Neuronal stem cell (in vitro differentiated cells): ENCODE measurements around the gene SQSTM1.
"Not testable (repeated sequence)": the region's sequence is repeated elsewhere in the genome, so short reads cannot be mapped to it uniquely, and the experiment has no call there.

Source experiments
- DNase-seq: peaks from one replicate; pipeline ENCODE4 v3.0.0-alpha.2; 2013; ENCODE audit warnings: low spot score
- H2AFZ ChIP-seq: one replicate; pipeline ENCODE4 v1.6.1; 2013; ENCODE audit warnings: mild to moderate bottlenecking, low read length, inconsistent platforms
- H2AK5ac ChIP-seq: 2 replicates; pipeline ENCODE4 v1.6.1; 2013; ENCODE audit warnings: low read depth, mild to moderate bottlenecking, inconsistent platforms, low read length, moderate library complexity, mixed read lengths
- H2BK120ac ChIP-seq: 2 replicates; pipeline ENCODE4 v1.6.1; 2013; ENCODE audit warnings: low read depth, mild to moderate bottlenecking, inconsistent platforms, low read length, moderate library complexity, mixed read lengths
- H2BK12ac ChIP-seq: one replicate; pipeline ENCODE4 v1.6.1; 2013; ENCODE audit warnings: low read length, inconsistent platforms
- H2BK15ac ChIP-seq: 2 replicates; pipeline ENCODE4 v1.6.1; 2013; ENCODE audit warnings: mild to moderate bottlenecking, low read length, inconsistent platforms, mixed read lengths
- H2BK5ac ChIP-seq: one replicate; pipeline ENCODE4 v1.6.1; 2013; ENCODE audit warnings: inconsistent platforms, mild to moderate bottlenecking, low read length, moderate library complexity
- H3K14ac ChIP-seq: one replicate; pipeline ENCODE4 v1.6.1; 2013; ENCODE audit warnings: low read length, inconsistent platforms
- H3K18ac ChIP-seq: 2 replicates; pipeline ENCODE4 v1.6.1; 2013; ENCODE audit warnings: low read length, inconsistent platforms
- H3K23ac ChIP-seq: 2 replicates; pipeline ENCODE4 v1.6.1; 2013; ENCODE audit warnings: low read depth, mild to moderate bottlenecking, mixed read lengths, low read length, inconsistent platforms; ENCODE audit not compliant: poor library complexity
- H3K27ac ChIP-seq: replicated peaks from 3 replicates; pipeline ENCODE4 v1.5.1; 2013; ENCODE audit warnings: low read length, inconsistent platforms
- H3K27me3 ChIP-seq, 3 experiments: 2 replicates each; pipeline ENCODE4 v1.6.1; 2013; ENCODE audit warnings: low read length in 3 of 3, mild to moderate bottlenecking in 2 of 3, inconsistent platforms in 1 of 3, low read depth in 1 of 3, mixed read lengths in 1 of 3, moderate library complexity in 1 of 3; ENCODE audit not compliant: control insufficient read depth in 3 of 3, insufficient read depth in 3 of 3
- H3K36me3 ChIP-seq, 2 donors: replicated peaks in 1 of 2; 2 replicates each; pipeline ENCODE4 v1.6.1; 2013; ENCODE audit warnings: low read length in 2 of 2; ENCODE audit not compliant: control insufficient read depth in 2 of 2, insufficient read depth in 2 of 2
- H3K4ac ChIP-seq: 2 replicates; pipeline ENCODE4 v1.6.1; 2013; ENCODE audit warnings: inconsistent platforms, mild to moderate bottlenecking, low read length, moderate library complexity
- H3K4me1 ChIP-seq, 2 donors: 1 replicate in 1 of 2; 2 replicates in 1 of 2; pipeline ENCODE4 v1.6.1; 2013; ENCODE audit warnings: low read length in 2 of 2, low read depth in 1 of 2; ENCODE audit not compliant: control insufficient read depth in 2 of 2, insufficient read depth in 1 of 2
- H3K4me2 ChIP-seq: one replicate; pipeline ENCODE4 v1.6.1; 2013; ENCODE audit warnings: mild to moderate bottlenecking, low read length, inconsistent platforms; ENCODE audit not compliant: insufficient read depth, poor library complexity, severe bottlenecking
- H3K4me3 ChIP-seq, 2 donors: 2 replicates each; pipeline ENCODE4 v1.5.1; 2013; ENCODE audit warnings: low read length in 2 of 2, mild to moderate bottlenecking in 2 of 2, inconsistent platforms in 1 of 2, moderate library complexity in 1 of 2
- H3K79me1 ChIP-seq: one replicate; pipeline ENCODE4 v1.6.1; 2013; ENCODE audit warnings: low read depth, mild to moderate bottlenecking, inconsistent platforms, low read length, moderate library complexity
- H3K9ac ChIP-seq: one replicate; pipeline ENCODE4 v1.6.1; 2013; ENCODE audit warnings: mild to moderate bottlenecking, low read depth, low read length, inconsistent platforms; ENCODE audit not compliant: poor library complexity
- H3K9me3 ChIP-seq, 2 donors: replicated peaks in 1 of 2; 2 replicates each; pipeline versions ENCODE3 to v1.6.1; 2013; ENCODE audit warnings: low read length in 2 of 2, mild to moderate bottlenecking in 2 of 2, inconsistent platforms in 1 of 2, low read depth in 1 of 2, mixed read lengths in 1 of 2, moderate library complexity in 1 of 2; ENCODE audit not compliant: control insufficient read depth in 2 of 2, insufficient read depth in 1 of 2
- H4K8ac ChIP-seq: one replicate; pipeline ENCODE4 v1.6.1; 2013; ENCODE audit warnings: low read depth, mild to moderate bottlenecking, inconsistent platforms, low read length, moderate library complexity
- H4K91ac ChIP-seq: one replicate; pipeline ENCODE4 v1.6.1; 2013; ENCODE audit warnings: low read length, low read depth, mild to moderate bottlenecking, inconsistent platforms; ENCODE audit not compliant: poor library complexity
- WGBS, 2 donors: extraction: QIAGEN DNeasy Blood & Tissue Kit; methylation state at CpG; one replicate each; pipeline ENCODE4 v1.1.7; 2013; ENCODE audit warnings: missing lambda C conversion rate in 2 of 2, mixed read lengths in 1 of 2; ENCODE audit not compliant: insufficient read length in 2 of 2, insufficient replicate concordance in 1 of 2; ENCODE audit errors: extremely low coverage in 2 of 2; 5-methylcytosine and 5-hydroxymethylcytosine counted together

SQSTM1 gene

GRCh38 chr5:179870403-179870903 is 49.7 kb downstream of the SQSTM1 start:
- H3K23ac ChIP-seq = no peak overlapping the region
- no peaks in the 10 kb centered on the region for H3K9me3 ChIP-seq
- no peak overlapping the region for H4K8ac ChIP-seq
- H3K27me3 ChIP-seq = no peaks in the 10 kb centered on the region
- H2AK5ac ChIP-seq = peak overlapping the region; percentile 63
- H3K18ac ChIP-seq = peak overlapping the region; percentile 44
- no peak overlapping the region for H3K4me3 ChIP-seq
- peaks cover 51 to 88% of the 10 kb centered on the region in 2 donors for H3K36me3 ChIP-seq
- no peak overlapping the region for H3K27ac ChIP-seq
- no peak overlapping the region for H3K4me2 ChIP-seq
- peaks cover 4% of the 10 kb centered on the region for H3K79me1 ChIP-seq
- no peak overlapping the region for H2BK120ac ChIP-seq
- H2AFZ ChIP-seq = no peak overlapping the region
- H2BK15ac ChIP-seq = no peak overlapping the region
- no peak overlapping the region for H4K91ac ChIP-seq
- no peak for DNase-seq
- peak overlapping the region; percentile 61 for H2BK5ac ChIP-seq
- no peak overlapping the region for H2BK12ac ChIP-seq
- WGBS, 2 donors = no CpG with 5 or more reads among the region's 17 CpGs
- no peak overlapping the region for H3K4ac ChIP-seq
- no peak overlapping the region for H3K14ac ChIP-seq
- H3K4me1 ChIP-seq = peaks cover 0 to 15% of the 10 kb centered on the region in 2 donors
- no peak overlapping the region for H3K9ac ChIP-seq

DNA sequence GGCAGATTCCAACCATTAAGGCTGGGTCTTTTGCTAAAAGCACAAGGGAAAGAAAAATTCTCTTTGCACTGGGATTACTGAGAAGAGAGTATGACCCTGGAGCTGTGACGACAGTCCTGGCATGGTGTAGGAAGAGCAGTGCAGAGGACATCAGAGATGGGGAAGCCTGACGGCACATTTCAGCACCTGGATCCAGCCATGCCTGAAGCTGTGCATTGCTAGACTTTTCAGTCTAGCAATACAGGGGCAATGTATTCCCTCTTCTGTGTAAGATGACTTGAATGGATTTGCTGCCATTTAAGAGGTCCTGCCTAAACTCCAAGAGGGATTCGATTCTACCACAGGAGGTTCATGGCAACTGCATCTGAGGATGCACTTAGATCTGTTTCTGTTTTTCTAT is 50.2 kb downstream of the SQSTM1 start:
- H3K27me3 ChIP-seq = no peaks in the 10 kb centered on the region
- no peaks in the 10 kb centered on the region for H3K9me3 ChIP-seq
- no peak overlapping the region for H2AK5ac ChIP-seq
- H2BK12ac ChIP-seq = no peak overlapping the region
- no peak overlapping the region for H4K8ac ChIP-seq
- no peak overlapping the region for H3K18ac ChIP-seq
- no peak overlapping the region for H3K4me3 ChIP-seq
- H3K36me3 ChIP-seq = peaks cover 51 to 88% of the 10 kb centered on the region in 2 donors
- no peak overlapping the region for H2BK5ac ChIP-seq
- H3K79me1 ChIP-seq = peaks cover 4% of the 10 kb centered on the region
- H3K9ac ChIP-seq = no peak overlapping the region
- no peak overlapping the region for H3K23ac ChIP-seq
- H3K4me2 ChIP-seq = no peak overlapping the region
- no peak overlapping the region for H2BK120ac ChIP-seq
- WGBS, 2 donors = no CpG with 5 or more reads among the region's 3 CpGs
- H4K91ac ChIP-seq = no peak overlapping the region
- H3K14ac ChIP-seq = no peak overlapping the region
- DNase-seq = no peak
- no peak overlapping the region for H3K4ac ChIP-seq
- peaks cover 0 to 15% of the 10 kb centered on the region in 2 donors for H3K4me1 ChIP-seq
- H3K27ac ChIP-seq = no peak overlapping the region
- H2AFZ ChIP-seq = no peak overlapping the region
- no peak overlapping the region for H2BK15ac ChIP-seq

DNA sequence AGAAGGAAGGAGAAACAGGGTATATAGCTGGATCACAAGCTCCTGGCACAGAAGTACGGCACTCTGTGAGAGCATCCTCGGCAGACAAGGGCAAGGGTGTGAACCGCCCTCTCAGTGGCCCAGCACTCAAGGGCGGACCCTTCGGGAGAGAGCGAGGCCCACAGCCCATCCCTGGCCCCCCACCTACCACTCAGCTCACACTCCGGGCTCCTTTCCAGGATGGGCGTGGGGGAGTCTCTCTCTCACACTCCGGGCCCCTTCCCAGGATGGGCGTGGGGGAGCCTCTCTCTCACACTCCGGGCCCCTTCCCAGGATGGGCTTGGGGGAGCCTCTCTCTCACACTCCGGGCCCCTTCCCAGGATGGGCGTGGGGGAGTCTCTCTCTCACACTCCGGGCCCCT is 50.8 kb downstream of the SQSTM1 start:
- H3K4me3 ChIP-seq, H2BK12ac ChIP-seq, H4K8ac ChIP-seq, H2AK5ac ChIP-seq, H3K79me1 ChIP-seq, H2AFZ ChIP-seq, H3K23ac ChIP-seq, H4K91ac ChIP-seq, H3K27ac ChIP-seq, DNase-seq, H3K18ac ChIP-seq, H2BK5ac ChIP-seq, H2BK120ac ChIP-seq, H2BK15ac ChIP-seq, H3K27me3 ChIP-seq, H3K4ac ChIP-seq, H3K9me3 ChIP-seq, H3K9ac ChIP-seq, H3K14ac ChIP-seq, H3K4me2 ChIP-seq: not testable (repeated sequence)
- WGBS, 2 donors = no CpG with 5 or more reads among the region's 14 CpGs
- Histone ChIP-seq H3K36me3 (peaks cover 51 to 88% of the 10 kb centered on the region in 2 donors), H3K4me1 (peaks cover 0 to 15% of the 10 kb centered on the region in 2 donors)

- Histone ChIP-seq H2BK5ac (no peak overlapping the region), H3K36me3 (peaks cover 50 to 88% of the 10 kb centered on the region in 2 donors), H2AK5ac (no peak overlapping the region), H2AFZ (no peak overlapping the region), H3K4me1 (peaks cover 0 to 15% of the 10 kb centered on the region in 2 donors), H3K4me2 (no peak overlapping the region), H4K8ac (no peak overlapping the region), H3K79me1 (peaks cover 3% of the 10 kb centered on the region), H3K18ac (no peak overlapping the region), H3K9ac (peak overlapping the region; percentile 60), H3K27ac (no peak overlapping the region), H3K4me3 (no peak overlapping the region), H3K4ac (no peak overlapping the region), H4K91ac (no peak overlapping the region), H3K9me3 (no peaks in the 10 kb centered on the region), H3K27me3 (no peaks in the 10 kb centered on the region), H2BK15ac (no peak overlapping the region), H2BK12ac (no peak overlapping the region), H2BK120ac (no peak overlapping the region), H3K14ac (peak overlapping the region; percentile 38), H3K23ac (no peak overlapping the region)
- WGBS, 2 donors = no CpG with 5 or more reads among the region's 18 CpGs
- no peak for DNase-seq
These were observed 51.5 kb downstream of the SQSTM1 start for GRCh38 chr5:179872055-179872827.
